Cardiac fibroblast (primary cell): Measurements from ENCODE around the gene ATM.

ENCODE experiments used
- DNase-seq, 2 donors: peaks; one replicate each; pipeline versions ENCODE4 v3.0.0 to v3.0.0-alpha.2; 2010; ENCODE audit warnings: low read depth in 2 of 2
- H3K4me3 ChIP-seq, 2 donors: replicated peaks in 1 of 2; 1 replicate in 1 of 2; 2 replicates in 1 of 2; pipeline ENCODE4 v1.5.1; 2011; ENCODE audit warnings: low read depth in 2 of 2, low read length in 2 of 2, mild to moderate bottlenecking in 2 of 2, moderate library complexity in 1 of 2
- TF ChIP-seq, protein P1 (sequence below): IDR thresholded peaks from one replicate; pipeline ENCODE4 v1.5.1; 2011; ENCODE audit warnings: low read depth, mild to moderate bottlenecking, low read length, inconsistent platforms

The ATM gene

GRCh38 chr11:108199446-108200321 is 23.2 kb upstream of the ATM start:
- peak; percentile 65 to 76 for DNase-seq
- H3K4me3 ChIP-seq: no peak overlapping the region
- TF ChIP-seq, protein P1, sequence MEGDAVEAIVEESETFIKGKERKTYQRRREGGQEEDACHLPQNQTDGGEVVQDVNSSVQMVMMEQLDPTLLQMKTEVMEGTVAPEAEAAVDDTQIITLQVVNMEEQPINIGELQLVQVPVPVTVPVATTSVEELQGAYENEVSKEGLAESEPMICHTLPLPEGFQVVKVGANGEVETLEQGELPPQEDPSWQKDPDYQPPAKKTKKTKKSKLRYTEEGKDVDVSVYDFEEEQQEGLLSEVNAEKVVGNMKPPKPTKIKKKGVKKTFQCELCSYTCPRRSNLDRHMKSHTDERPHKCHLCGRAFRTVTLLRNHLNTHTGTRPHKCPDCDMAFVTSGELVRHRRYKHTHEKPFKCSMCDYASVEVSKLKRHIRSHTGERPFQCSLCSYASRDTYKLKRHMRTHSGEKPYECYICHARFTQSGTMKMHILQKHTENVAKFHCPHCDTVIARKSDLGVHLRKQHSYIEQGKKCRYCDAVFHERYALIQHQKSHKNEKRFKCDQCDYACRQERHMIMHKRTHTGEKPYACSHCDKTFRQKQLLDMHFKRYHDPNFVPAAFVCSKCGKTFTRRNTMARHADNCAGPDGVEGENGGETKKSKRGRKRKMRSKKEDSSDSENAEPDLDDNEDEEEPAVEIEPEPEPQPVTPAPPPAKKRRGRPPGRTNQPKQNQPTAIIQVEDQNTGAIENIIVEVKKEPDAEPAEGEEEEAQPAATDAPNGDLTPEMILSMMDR: no peak

GRCh38 chr11:108203075-108203474 is 19.8 kb upstream of the ATM start:
- no peak overlapping the region for H3K4me3 ChIP-seq
- TF ChIP-seq, protein P1: no peak
- no peak for DNase-seq

- DNase-seq: no peak
- TF ChIP-seq, protein P1: no peak
- H3K4me3 ChIP-seq: no peak overlapping the region
These were observed 18.5 kb upstream of the ATM start for GRCh38 chr11:108204376-108204775.

GRCh38 chr11:108204929-108205499 is 17.9 kb upstream of the ATM start:
- no peak for DNase-seq
- TF ChIP-seq, protein P1: no peak
- H3K4me3 ChIP-seq: no peak overlapping the region

- TF ChIP-seq, protein P1: no peak
- H3K4me3 ChIP-seq: no peak overlapping the region
- DNase-seq: no peak
These were observed 16.7 kb upstream of the ATM start for GRCh38 chr11:108206171-108206570.

GRCh38 chr11:108206969-108207682 is 15.7 kb upstream of the ATM start:
- TF ChIP-seq, protein P1: no peak
- no peak overlapping the region for H3K4me3 ChIP-seq
- no peak for DNase-seq
